HG03460 (cell line): Measurements from ENCODE around the gene ASB17.
"Not testable (repeated sequence)": the region's sequence is repeated elsewhere in the genome, so short reads cannot be mapped to it uniquely, and the experiment has no call there.

Experiments
- ATAC-seq: cut with Tn5 transposase; IDR thresholded peaks from one replicate; pipeline ENCODE4 v1.9.1; 2021; ENCODE audit not compliant: unreplicated experiment

ASB17 gene

GRCh38 chr1:75932304-75932703 is at the start of gene ASB17:
ASB17 (minus strand) TSS chr1:75932404; CDS start chr1:75932291, 113 bp downstream.
- no peak for ATAC-seq

GRCh38 chr1:75980972-75981897 is 49.0 kb upstream of the ASB17 start:
- peak; percentile 39 for ATAC-seq

GRCh38 chr1:75970631-75971030 is 38.4 kb upstream of the ASB17 start:
- ATAC-seq = no peak

GRCh38 chr1:75969550-75969949 is 37.3 kb upstream of the ASB17 start:
- no peak for ATAC-seq

GRCh38 chr1:75967719-75968118 is 35.5 kb upstream of the ASB17 start:
- peak; percentile 46 for ATAC-seq

GRCh38 chr1:75964760-75965408 is 32.7 kb upstream of the ASB17 start:
- ATAC-seq = no peak

- ATAC-seq = not testable (repeated sequence)
These were observed 32.0 kb upstream of the ASB17 start for GRCh38 chr1:75964110-75964759.

- ATAC-seq = no peak
These were observed 22.4 kb upstream of the ASB17 start for GRCh38 chr1:75954586-75954985.

GRCh38 chr1:75953461-75953860 is 21.3 kb upstream of the ASB17 start:
- ATAC-seq = no peak

- ATAC-seq = no peak
These were observed 19.8 kb upstream of the ASB17 start for GRCh38 chr1:75952016-75952415.

- ATAC-seq = no peak
These were observed 18.0 kb upstream of the ASB17 start for GRCh38 chr1:75950176-75950575.

GRCh38 chr1:75943037-75943436 is 10.8 kb upstream of the ASB17 start:
- ATAC-seq = not testable (repeated sequence)

- no peak for ATAC-seq
These were observed 4.8 kb upstream of the ASB17 start for GRCh38 chr1:75937034-75937433.

- no peak for ATAC-seq
These were observed 9.5 kb downstream of the ASB17 start for GRCh38 chr1:75922698-75923097.

- no peak for ATAC-seq
These were observed 15.4 kb downstream of the ASB17 start for GRCh38 chr1:75916834-75917233.

GRCh38 chr1:75908717-75909152 is 23.5 kb downstream of the ASB17 start:
- peak; percentile 84 for ATAC-seq

GRCh38 chr1:75901371-75901770 is 30.8 kb downstream of the ASB17 start:
- ATAC-seq = no peak

GRCh38 chr1:75884437-75884836 is 47.8 kb downstream of the ASB17 start:
- no peak for ATAC-seq

- ATAC-seq = no peak
These were observed 52.2 kb downstream of the ASB17 start for GRCh38 chr1:75879985-75880384.

- no peak for ATAC-seq
These were observed 61.3 kb downstream of the ASB17 start for GRCh38 chr1:75870951-75871350.
